Suppressor macrophage treated with lipopolysaccharide for 1 hour (primary cell): ENCODE results near the gene NPAS1.
"Not testable (repeated sequence)": the region's sequence is repeated elsewhere in the genome, so short reads cannot be mapped to it uniquely, and the experiment has no call there.

Experiments used
- DNase-seq, 3 donors: peaks; one replicate each; pipeline ENCODE4 v3.0.0-alpha.2; 2020 to 2022

The NPAS1 gene

DNA sequence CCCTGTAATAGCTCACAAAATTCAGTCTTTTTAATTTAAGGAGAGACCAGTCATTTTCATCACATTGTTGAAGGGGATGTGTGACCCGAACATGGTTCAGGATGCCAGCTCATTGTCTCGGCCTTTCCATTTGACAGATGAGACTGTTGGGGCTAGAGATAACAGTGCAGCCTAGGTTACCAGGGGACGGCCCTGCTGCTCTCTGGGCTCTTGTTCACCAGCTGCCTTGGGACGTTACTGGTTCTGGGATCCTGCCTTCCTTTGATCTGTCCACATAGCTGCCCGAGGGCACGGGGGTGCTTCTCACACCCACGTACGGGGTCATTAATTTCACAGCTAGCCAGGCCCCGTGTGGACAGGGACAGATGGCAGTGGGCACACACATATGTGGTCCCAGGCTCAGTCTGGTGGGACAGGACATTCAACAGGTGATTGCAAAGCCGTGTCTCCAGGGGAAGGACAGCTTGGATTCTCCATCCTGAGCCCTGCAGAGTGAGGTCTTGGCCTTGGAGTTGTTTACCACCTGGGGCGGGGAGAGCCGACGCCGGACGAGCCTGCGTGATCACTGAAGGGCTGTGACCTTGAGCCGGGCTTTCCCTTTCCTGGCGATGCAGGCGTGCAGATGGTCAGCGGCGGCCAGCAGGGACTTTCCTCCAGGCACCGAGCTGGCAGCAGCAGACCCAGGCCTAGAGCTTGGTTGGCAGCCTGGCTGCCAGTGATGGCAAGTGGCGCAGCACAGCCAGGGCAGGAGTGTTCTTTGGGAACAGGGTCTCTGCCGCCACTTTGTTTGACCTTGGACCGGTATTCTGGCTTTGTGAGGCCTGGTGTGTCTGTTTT is 26.7 kb upstream of the NPAS1 start:
- no peak for DNase-seq

- DNase-seq = no peak
Observed at GRCh38 chr19:46993622-46994021, 26.0 kb upstream of the NPAS1 start.

- DNase-seq = no peak
Observed at GRCh38 chr19:46994141-46994686, 25.4 kb upstream of the NPAS1 start.

DNA sequence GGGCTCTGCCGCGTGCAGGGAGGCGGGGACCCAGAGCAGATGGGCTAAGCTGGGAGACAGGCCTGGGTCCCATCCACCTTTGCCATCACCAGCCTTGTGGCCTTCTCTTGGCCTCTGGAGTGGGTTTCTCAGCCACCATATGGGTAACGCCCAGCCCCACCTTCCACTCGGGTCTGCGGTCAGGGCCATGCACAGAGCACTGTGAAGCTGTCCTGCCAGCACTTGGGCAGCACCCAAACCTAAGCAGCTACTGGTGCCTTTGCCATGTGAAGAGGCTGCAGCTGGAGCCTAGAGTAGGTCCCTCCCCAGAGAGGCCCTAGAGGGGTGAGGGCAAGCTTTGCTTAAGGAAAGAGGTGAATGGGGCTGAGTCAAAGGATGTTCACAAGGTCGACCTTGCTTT is 24.1 kb upstream of the NPAS1 start:
- no peak for DNase-seq

GRCh38 chr19:46998445-46999125 is 21.1 kb upstream of the NPAS1 start:
- DNase-seq = no peak

DNA sequence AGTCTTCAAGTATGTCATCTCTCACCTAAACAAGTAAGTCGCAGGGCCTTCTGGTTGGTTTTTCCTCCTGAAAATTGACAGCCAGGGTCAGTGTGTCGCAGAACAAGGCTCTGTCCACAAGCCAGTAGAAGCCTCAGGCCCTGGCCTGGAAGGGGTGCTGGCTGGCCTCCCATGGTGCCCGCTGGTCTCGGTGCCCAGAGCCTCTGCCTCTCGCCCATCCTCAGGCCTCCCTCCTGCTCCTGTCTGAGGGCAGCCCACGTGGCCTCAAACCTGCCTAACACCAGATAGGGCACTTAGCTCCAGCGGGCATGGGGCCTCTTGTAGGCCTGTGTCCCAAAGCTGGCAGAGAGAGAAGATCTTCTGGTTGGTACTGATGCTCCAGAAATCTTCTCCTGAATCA is 20.3 kb upstream of the NPAS1 start:
- no peak for DNase-seq

GRCh38 chr19:46999878-47000277 is 19.8 kb upstream of the NPAS1 start:
- no peak for DNase-seq

GRCh38 chr19:47000373-47000772 is 19.3 kb upstream of the NPAS1 start:
- DNase-seq = no peak

- no peak for DNase-seq
Observed at GRCh38 chr19:47001584-47001983, 18.1 kb upstream of the NPAS1 start.

GRCh38 chr19:47002106-47002766 is 17.4 kb upstream of the NPAS1 start:
- no peak for DNase-seq

- no peak for DNase-seq
Observed at GRCh38 chr19:47002853-47003610, 16.6 kb upstream of the NPAS1 start.

DNA sequence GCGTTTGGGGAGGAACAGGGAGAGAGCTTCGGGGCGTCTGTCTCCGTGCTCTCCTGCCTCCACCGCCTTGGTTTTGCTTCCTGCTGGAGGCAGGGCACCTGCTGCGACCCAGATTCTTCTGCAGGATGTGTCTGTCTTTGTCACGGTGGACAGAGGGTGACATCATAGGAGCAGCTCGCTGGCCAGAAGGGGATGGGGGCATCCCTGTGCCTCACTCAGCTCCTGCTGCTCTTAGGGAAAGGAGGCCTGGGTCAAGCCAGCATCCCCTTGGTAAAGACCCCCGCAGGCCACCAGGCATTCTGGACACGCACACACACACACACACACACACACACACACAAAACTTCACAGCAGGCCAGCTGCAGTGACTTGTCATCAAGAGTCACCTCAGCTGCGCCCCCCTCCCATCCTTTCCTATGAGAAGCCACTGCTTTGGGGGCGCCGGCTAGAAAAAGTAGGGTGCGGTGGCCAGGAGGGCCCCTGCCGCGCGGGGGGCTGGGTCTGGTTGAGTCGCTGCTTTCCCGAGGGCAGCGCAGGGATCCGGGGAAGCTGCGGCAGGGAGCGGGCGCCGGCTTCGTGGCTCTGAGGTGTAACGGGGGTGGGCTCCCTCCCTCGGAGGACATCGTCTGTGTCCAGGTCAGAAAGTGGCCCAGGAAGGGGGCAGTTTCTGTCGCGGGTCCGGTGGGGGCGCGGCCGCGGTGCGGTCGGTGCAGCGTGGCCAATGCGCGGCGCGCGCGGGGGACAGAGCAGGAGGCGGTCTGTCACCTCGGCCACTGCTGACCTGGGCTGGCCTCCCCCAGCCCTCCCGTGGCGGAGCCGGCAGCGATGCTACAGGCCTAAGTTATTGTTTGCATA is 15.8 kb upstream of the NPAS1 start:
- no peak for DNase-seq

DNA sequence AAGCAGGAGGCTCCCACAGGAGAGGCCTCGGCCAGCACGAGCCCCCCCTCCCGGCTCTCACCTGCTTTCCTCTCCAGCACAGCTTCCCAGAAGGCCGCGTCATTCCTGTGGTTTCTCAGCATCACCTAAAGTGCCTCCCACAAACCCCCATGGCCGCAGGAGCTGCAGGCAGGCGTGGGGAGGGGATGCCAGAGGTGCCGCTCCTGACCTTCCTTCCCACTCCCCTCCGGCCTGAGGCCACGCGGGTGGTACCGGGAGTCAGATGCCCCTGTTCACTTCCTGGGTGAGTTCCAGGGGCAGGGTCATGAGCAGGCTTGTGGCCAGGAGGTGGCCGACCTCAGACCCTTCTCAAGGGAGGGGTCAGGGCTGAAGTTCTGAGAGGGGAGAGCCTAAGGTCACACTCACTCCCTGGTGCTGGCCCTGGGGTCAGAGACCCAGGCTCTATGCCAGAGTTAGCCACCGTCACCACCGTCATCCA is 14.4 kb upstream of the NPAS1 start:
- no peak for DNase-seq

DNA sequence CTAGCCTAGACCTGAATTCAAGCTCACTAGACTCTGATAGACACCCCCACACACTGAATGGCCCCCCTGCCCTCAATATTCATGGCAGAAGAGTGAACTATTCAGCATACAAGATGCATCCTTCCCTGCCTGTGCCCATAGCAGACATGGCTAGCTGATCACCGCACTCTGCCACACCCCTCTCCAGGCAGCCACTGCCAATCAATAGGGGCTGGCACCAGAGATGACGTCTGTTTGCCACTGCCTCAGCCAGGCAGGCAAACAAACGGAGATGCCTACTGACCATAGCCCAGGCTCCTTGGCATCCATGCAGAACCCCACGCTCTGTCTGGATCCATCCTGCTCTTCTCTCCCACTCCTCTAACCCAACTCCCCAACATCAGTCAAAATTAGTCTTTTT is 13.8 kb upstream of the NPAS1 start:
- no peak for DNase-seq

DNA sequence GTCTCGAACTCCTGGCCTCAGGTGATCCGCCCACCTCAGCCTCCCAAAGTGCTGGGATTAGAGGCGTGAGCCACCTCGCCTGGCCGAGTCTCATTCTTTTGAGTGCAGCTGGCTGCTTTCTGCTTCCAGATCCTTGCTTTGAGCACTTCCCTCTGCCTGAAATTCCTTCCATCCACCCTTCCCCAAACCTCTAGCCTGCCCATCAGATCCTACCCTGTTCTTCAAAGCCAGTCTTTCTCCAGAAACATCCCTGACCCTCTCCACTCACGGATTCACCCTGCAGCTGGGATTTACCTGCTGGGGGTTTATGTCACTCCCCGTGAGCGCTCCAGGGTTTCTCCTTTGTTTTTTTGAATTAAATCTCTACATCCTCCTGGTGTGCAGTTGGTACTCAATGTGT is 13.1 kb upstream of the NPAS1 start:
- no peak for DNase-seq

GRCh38 chr19:47010549-47010948 is 9.1 kb upstream of the NPAS1 start:
- DNase-seq = not testable (repeated sequence)

- no peak for DNase-seq
Observed at GRCh38 chr19:47012617-47013016, 7.0 kb upstream of the NPAS1 start.

GRCh38 chr19:47013041-47013517 is 6.6 kb upstream of the NPAS1 start:
- peak; percentile 87 to 88 (median 88) for DNase-seq

GRCh38 chr19:47018923-47019322 is 714 bp upstream of the NPAS1 start:
- peak in 1 of 3 donors; percentile 18 for DNase-seq

GRCh38 chr19:47020132-47020805 is 632 bp downstream of the NPAS1 start:
- peak in 2 of 3 donors; percentile 10 to 35 for DNase-seq

DNA sequence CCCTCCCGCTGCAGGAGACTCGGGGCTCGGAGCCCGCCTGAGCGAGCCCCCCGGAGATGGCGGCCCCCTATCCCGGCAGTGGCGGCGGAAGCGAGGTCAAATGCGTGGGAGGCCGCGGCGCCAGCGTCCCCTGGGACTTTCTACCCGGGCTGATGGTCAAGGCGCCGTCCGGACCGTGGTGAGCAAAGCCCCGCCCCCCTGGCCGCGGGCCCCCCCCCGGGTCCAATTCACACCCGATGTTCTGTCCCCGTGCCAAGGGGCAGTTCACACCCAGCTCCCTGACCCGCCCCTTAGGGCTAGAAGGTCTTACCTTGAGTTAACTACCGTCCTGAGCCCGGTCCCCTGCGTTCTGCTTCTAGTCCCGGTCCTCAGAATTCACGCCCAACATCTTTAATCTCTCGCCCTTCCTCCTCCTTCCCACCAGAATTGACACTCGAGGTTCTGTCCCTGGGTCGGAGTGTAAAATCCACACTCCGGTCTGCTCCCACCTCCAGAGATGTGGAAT is 1.4 kb downstream of the NPAS1 start:
- DNase-seq = peak in 2 of 3 donors; percentile 27 to 53
